Measurements from ENCODE around the gene GOPC.

GRCh38 chr6:117615750-117616390 lies 13.6 kb upstream of the GOPC start:
- TF ChIP-seq CTCF (IDR thresholded peaks at IDR 0.05), result no peak
- no peak for TF ChIP-seq POLR2A (IDR thresholded peaks at IDR 0.05)
